Fibroblast of lung (primary cell): ENCODE results near the gene TENM4. TPM values are rescaled to one million over a fixed set of nuclear protein-coding genes. Genes with fewer than 3 reads are reported as not detected.
A peak's percentile ranks its signal among the peaks of the same experiment; 100 is the strongest.

Source experiments
- DNase-seq, 2 donors: peaks; one replicate each; pipeline versions ENCODE4 v3.0.0 to v3.0.0-alpha.2; 2010; ENCODE audit warnings: low read depth in 2 of 2
- H2AFZ ChIP-seq: 2 replicates; pipeline ENCODE4 v1.5.1; 2012; ENCODE audit warnings: low read length, control low read depth, inconsistent platforms
- H3K27ac ChIP-seq: 2 replicates; pipeline ENCODE4 v1.5.1; 2011; ENCODE audit warnings: low read length, control low read depth; ENCODE audit not compliant: insufficient read depth
- H3K27me3 ChIP-seq: 2 replicates; pipeline ENCODE4 v1.5.1; 2011; ENCODE audit warnings: mild to moderate bottlenecking, low read length; ENCODE audit not compliant: control insufficient read depth, insufficient read depth
- H3K36me3 ChIP-seq: 2 replicates; pipeline ENCODE4 v1.5.1; 2011; ENCODE audit warnings: low read length; ENCODE audit not compliant: control insufficient read depth, insufficient read depth
- H3K4me1 ChIP-seq: 2 replicates; pipeline ENCODE4 v1.5.1; 2011; ENCODE audit warnings: low read length; ENCODE audit not compliant: control insufficient read depth, insufficient read depth; ENCODE audit errors: extremely low read depth
- H3K4me2 ChIP-seq: 2 replicates; pipeline ENCODE4 v1.5.1; 2011; ENCODE audit warnings: low read length, control low read depth; ENCODE audit not compliant: insufficient read depth; ENCODE audit errors: extremely low read depth
- H3K4me3 ChIP-seq, 4 experiments: fragments of 200-600 bp in 1 of 4; sonication (generic) in 1 of 4; replicated peaks in 1 of 4; 2 replicates each; pipeline ENCODE4 v1.5.1; 2011 to 2016; ENCODE audit warnings: low read length in 4 of 4, low read depth in 3 of 4, mild to moderate bottlenecking in 3 of 4, control low read depth in 2 of 4, inconsistent platforms in 1 of 4, mixed read lengths in 1 of 4; ENCODE audit not compliant: insufficient read depth in 1 of 4; ENCODE audit errors: control extremely low read depth in 1 of 4
- H3K79me2 ChIP-seq: 2 replicates; pipeline ENCODE4 v1.5.1; 2012; ENCODE audit warnings: mild to moderate bottlenecking, low read length, inconsistent platforms; ENCODE audit not compliant: control insufficient read depth, insufficient read depth
- H3K9ac ChIP-seq: 2 replicates; pipeline ENCODE4 v1.5.1; 2011; ENCODE audit warnings: mild to moderate bottlenecking, low read length, control low read depth; ENCODE audit not compliant: insufficient read depth
- H3K9me3 ChIP-seq: 2 replicates; pipeline ENCODE4 v1.5.1; 2012; ENCODE audit warnings: low read depth, low read length; ENCODE audit not compliant: control insufficient read depth, insufficient read depth
- H4K20me1 ChIP-seq: 2 replicates; pipeline ENCODE4 v1.5.1; 2011; ENCODE audit warnings: low read length; ENCODE audit not compliant: control insufficient read depth, insufficient read depth; ENCODE audit errors: extremely low read depth
- EZH2 ChIP-seq: IDR thresholded peaks from 2 replicates; pipeline ENCODE4 v1.5.1; 2012; ENCODE audit warnings: low read length, control low read depth, mild to moderate bottlenecking; ENCODE audit errors: missing control alignments
- polyA plus RNA-seq, 2 donors: library from polyadenylated mRNA; depleted of rRNA in 1 of 2; stranded (reverse) in 1 of 2; unstranded in 1 of 2; fragments of >200 nt; gene quantifications; 2 replicates each; pipeline ENCODE4 v1.2.1, GENCODE V29; 2011 to 2012; ENCODE audit warnings: missing spikeins in 1 of 2
- total RNA-seq: library from RNA; depleted of rRNA; stranded (reverse); fragments of >200 nt; gene quantifications from 2 replicates; pipeline ENCODE4 v1.2.1, GENCODE V29; 2014
- TF ChIP-seq, protein P1 (sequence below), 2 donors: IDR thresholded peaks in 1 of 2; conservative IDR thresholded peaks in 1 of 2; 1 replicate in 1 of 2; 2 replicates in 1 of 2; pipeline ENCODE4 v1.5.1; 2011 to 2012; ENCODE audit warnings: low read length in 2 of 2, control low read depth in 1 of 2, inconsistent platforms in 1 of 2, low read depth in 1 of 2, mild to moderate bottlenecking in 1 of 2

Gene TENM4
- total and polyA plus RNA-seq, 2 donors (not counting 1 experiment from before 2014, with no cell fraction given): 4.6 to 48.4 TPM

- Histone ChIP-seq H3K27ac (no peak overlapping the region), H3K9me3 (no peaks in the 10 kb centered on the region), H3K79me2 (no peaks in the 10 kb centered on the region), H3K9ac (no peak overlapping the region), H4K20me1 (no peaks in the 10 kb centered on the region), H3K4me1 (no peaks in the 10 kb centered on the region), H3K4me2 (no peak overlapping the region), H3K36me3 (no peaks in the 10 kb centered on the region), H3K4me3 (no peak overlapping the region), H2AFZ (no peak overlapping the region), H3K27me3 (no peaks in the 10 kb centered on the region)
- peak in 1 of 2 donors; percentile 12 for DNase-seq
- TF ChIP-seq EZH2: no peak
- TF ChIP-seq, protein P1, sequence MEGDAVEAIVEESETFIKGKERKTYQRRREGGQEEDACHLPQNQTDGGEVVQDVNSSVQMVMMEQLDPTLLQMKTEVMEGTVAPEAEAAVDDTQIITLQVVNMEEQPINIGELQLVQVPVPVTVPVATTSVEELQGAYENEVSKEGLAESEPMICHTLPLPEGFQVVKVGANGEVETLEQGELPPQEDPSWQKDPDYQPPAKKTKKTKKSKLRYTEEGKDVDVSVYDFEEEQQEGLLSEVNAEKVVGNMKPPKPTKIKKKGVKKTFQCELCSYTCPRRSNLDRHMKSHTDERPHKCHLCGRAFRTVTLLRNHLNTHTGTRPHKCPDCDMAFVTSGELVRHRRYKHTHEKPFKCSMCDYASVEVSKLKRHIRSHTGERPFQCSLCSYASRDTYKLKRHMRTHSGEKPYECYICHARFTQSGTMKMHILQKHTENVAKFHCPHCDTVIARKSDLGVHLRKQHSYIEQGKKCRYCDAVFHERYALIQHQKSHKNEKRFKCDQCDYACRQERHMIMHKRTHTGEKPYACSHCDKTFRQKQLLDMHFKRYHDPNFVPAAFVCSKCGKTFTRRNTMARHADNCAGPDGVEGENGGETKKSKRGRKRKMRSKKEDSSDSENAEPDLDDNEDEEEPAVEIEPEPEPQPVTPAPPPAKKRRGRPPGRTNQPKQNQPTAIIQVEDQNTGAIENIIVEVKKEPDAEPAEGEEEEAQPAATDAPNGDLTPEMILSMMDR (conservative IDR thresholded peaks at IDR 0.05 in 1 of 2, IDR thresholded peaks at IDR 0.05 in 1 of 2; ENCODE audit: low read depth in 1 of 2, low read length in 2 of 2): no peak
These were observed 463.8 kb downstream of the TENM4 start for GRCh38 chr11:78977009-78977408.

DNA sequence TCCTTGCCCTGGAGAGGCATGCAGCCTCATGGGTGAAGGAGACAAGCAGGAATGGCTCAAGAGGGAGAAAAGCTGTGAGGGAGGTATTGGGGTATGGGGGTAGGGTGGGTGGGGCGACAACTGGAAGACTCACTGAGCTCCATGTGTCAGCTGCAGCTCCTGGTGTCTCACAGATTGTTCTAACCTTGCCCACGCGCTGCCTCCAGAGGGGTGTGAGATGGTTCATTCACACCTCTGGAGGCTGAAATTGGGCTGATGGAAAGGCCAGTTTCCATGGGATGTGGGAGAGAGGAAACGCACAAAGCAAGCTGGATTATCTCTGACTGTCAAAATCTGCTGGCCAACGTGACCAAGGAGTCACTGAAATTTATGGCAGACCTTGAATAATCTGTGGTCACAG, 465.7 kb downstream of the TENM4 start:
- Histone ChIP-seq H3K36me3 (no peaks in the 10 kb centered on the region), H2AFZ (no peak overlapping the region), H3K4me1 (no peaks in the 10 kb centered on the region), H4K20me1 (no peaks in the 10 kb centered on the region), H3K27ac (no peak overlapping the region), H3K9ac (no peak overlapping the region), H3K27me3 (no peaks in the 10 kb centered on the region), H3K4me2 (no peak overlapping the region), H3K9me3 (no peaks in the 10 kb centered on the region), H3K4me3 (no peak overlapping the region), H3K79me2 (no peaks in the 10 kb centered on the region)
- no peak for DNase-seq
- TF ChIP-seq, protein P1 (conservative IDR thresholded peaks at IDR 0.05 in 1 of 2, IDR thresholded peaks at IDR 0.05 in 1 of 2; ENCODE audit: low read depth in 1 of 2, low read length in 2 of 2): no peak
- no peak for TF ChIP-seq EZH2

- no peak for DNase-seq
- no peaks in the 10 kb centered on the region for H3K4me1 ChIP-seq
- H3K27me3 ChIP-seq: no peaks in the 10 kb centered on the region
- H3K9me3 ChIP-seq: no peaks in the 10 kb centered on the region
- H3K9ac ChIP-seq: no peak overlapping the region
- H2AFZ ChIP-seq: no peak overlapping the region
- no peak overlapping the region for H3K27ac ChIP-seq
- H3K36me3 ChIP-seq: no peaks in the 10 kb centered on the region
- TF ChIP-seq EZH2: no peak
- TF ChIP-seq, protein P1 (conservative IDR thresholded peaks at IDR 0.05 in 1 of 2, IDR thresholded peaks at IDR 0.05 in 1 of 2; ENCODE audit: low read depth in 1 of 2, low read length in 2 of 2): no peak
- no peak overlapping the region for H3K4me2 ChIP-seq
- H3K79me2 ChIP-seq: no peaks in the 10 kb centered on the region
- H4K20me1 ChIP-seq: no peaks in the 10 kb centered on the region
- no peak overlapping the region for H3K4me3 ChIP-seq
These were observed 467.0 kb downstream of the TENM4 start for GRCh38 chr11:78973876-78974275.
